HepG2 (cell line): Measurements from ENCODE around the gene CCDC73. TPM values are rescaled to one million over a fixed set of nuclear protein-coding genes. Genes with fewer than 3 reads are reported as not detected.

Experiments
- ATAC-seq: fragments of 200-7000 bp; cut with Tn5 transposase; 3 replicates; pipeline ENCODE4 v1.9.1; 2020; ENCODE audit warnings: mild to moderate bottlenecking, moderate library complexity
- BruUV-seq: library from RNA; stranded (reverse); fragments of 400-500 nt; replicated peaks from 2 replicates; lab custom pipeline; 2021; lab: Mats Ljungman, UMichigan
- CTCF ChIA-PET: fragments of 300-600 bp; formaldehyde crosslinking; extraction: SDS; loops from one replicate; lab custom pipeline; 2021; ENCODE audit warnings: low total read pairs, inconsistent platforms, low intra/inter-chr PET ratio; lab: Yijun Ruan, JAX
- POLR2A ChIA-PET: fragments of 350-600 bp; sonication (Branson Sonifier 250); formaldehyde crosslinking; loops from one replicate; lab custom pipeline; 2020; ENCODE audit warnings: antibody characterized with exemption, inconsistent platforms; lab: Yijun Ruan, JAX
- DNase-seq: peaks from one replicate; pipeline ENCODE4 v3.0.0-alpha.2; 2015; ENCODE audit warnings: low spot score
- FAIRE-seq: peaks from 3 replicates; lab custom pipeline; 2011; peaks lifted over from hg19 to GRCh38; lab: Jason Lieb, UNC
- H2AFZ ChIP-seq: one replicate; pipeline ENCODE4 v1.6.1; 2011; ENCODE audit warnings: low read length, inconsistent platforms
- H3K27ac ChIP-seq: fragments of 300-600 bp; 3 replicates; pipeline ENCODE4 v1.8.0; 2011; ENCODE audit warnings: mixed run types, mild to moderate bottlenecking, mixed read lengths, low read length, inconsistent platforms; ENCODE audit not compliant: insufficient read depth; ENCODE audit errors: extremely low read length
- H3K27me3 ChIP-seq, 2 experiments: fragments of 200-600 bp in 1 of 2; 2 replicates in 1 of 2; 3 replicates in 1 of 2; pipeline versions ENCODE4 v1.6.0 to v1.8.0; 2011; ENCODE audit warnings: low read length in 2 of 2, mild to moderate bottlenecking in 2 of 2, moderate library complexity in 2 of 2, inconsistent platforms in 1 of 2; ENCODE audit not compliant: insufficient read depth in 2 of 2, control insufficient read depth in 1 of 2
- H3K36me3 ChIP-seq, 2 experiments: fragments of 200-600 bp in 1 of 2; replicated peaks in 1 of 2; 2 replicates in 1 of 2; 3 replicates in 1 of 2; pipeline versions ENCODE4 v1.5.1 to v1.8.0; 2011; ENCODE audit warnings: low read length in 2 of 2, inconsistent platforms in 1 of 2; ENCODE audit not compliant: insufficient read depth in 2 of 2, control insufficient read depth in 1 of 2
- H3K4me1 ChIP-seq: 2 replicates; pipeline ENCODE4 v1.5.1; 2012; ENCODE audit warnings: low read length, inconsistent platforms; ENCODE audit not compliant: insufficient read depth
- H3K4me2 ChIP-seq: 2 replicates; pipeline ENCODE4 v1.6.0; 2011; ENCODE audit warnings: low read depth, low read length, inconsistent platforms
- H3K4me3 ChIP-seq, 3 experiments: fragments of 200-600 bp in 1 of 3; sonication (generic), shearing (Covaris generic) in 1 of 3; replicated peaks in 1 of 3; 2 replicates each; pipeline ENCODE4 v1.5.1; 2011 to 2016; ENCODE audit warnings: low read length in 3 of 3, inconsistent platforms in 2 of 3, low read depth in 2 of 3, mild to moderate bottlenecking in 2 of 3, control low read depth in 1 of 3, mixed read lengths in 1 of 3; ENCODE audit not compliant: insufficient read depth in 1 of 3
- H3K79me2 ChIP-seq: one replicate; pipeline ENCODE4 v1.6.1; 2011; ENCODE audit warnings: low read length, inconsistent platforms; ENCODE audit not compliant: insufficient read depth
- H3K9ac ChIP-seq: 2 replicates; pipeline ENCODE4 v1.6.0; 2011; ENCODE audit warnings: mild to moderate bottlenecking, low read depth, low read length, inconsistent platforms; ENCODE audit not compliant: insufficient read depth
- H3K9me3 ChIP-seq: 2 replicates; pipeline ENCODE4 v1.5.1; 2012; ENCODE audit warnings: mild to moderate bottlenecking, low read length
- H4K20me1 ChIP-seq: 2 replicates; pipeline ENCODE4 v1.6.0; 2011; ENCODE audit warnings: inconsistent platforms, mild to moderate bottlenecking, low read length, moderate library complexity; ENCODE audit not compliant: insufficient read depth
- CEBPB ChIP-seq: IDR thresholded peaks from 2 replicates; pipeline ENCODE4 v1.6.1; 2011; ENCODE audit warnings: low read depth, low read length, improper control_type of control experiment, borderline replicate concordance
- CHCHD3 ChIP-seq: sonication (generic); formaldehyde crosslinking; IDR thresholded peaks from 2 replicates; pipeline ENCODE4 v1.8.0; 2022; ENCODE audit warnings: mild to moderate bottlenecking, missing genetic modification reagents, moderate library complexity
- FIP1L1 ChIP-seq: fragments of 200-400 bp; formaldehyde crosslinking; IDR thresholded peaks from 2 replicates; pipeline ENCODE4 v1.6.1; 2018; ENCODE audit warnings: low read depth, mild to moderate bottlenecking, low read length, moderate library complexity, borderline replicate concordance; ENCODE audit not compliant: insufficient read depth
- IKZF1 ChIP-seq: fragments of 450-650 bp; IDR thresholded peaks from 2 replicates; pipeline ENCODE4 v1.7.1; 2016
- MNT ChIP-seq: fragments of 450-650 bp; IDR thresholded peaks from 2 replicates; pipeline ENCODE4 v1.6.1; 2016
- TBP ChIP-seq: sonication (generic); formaldehyde crosslinking; IDR thresholded peaks from 2 replicates; pipeline ENCODE4 v1.5.0; 2020; ENCODE audit warnings: missing genetic modification reagents
- ZNF609 ChIP-seq: sonication (generic); formaldehyde crosslinking; IDR thresholded peaks from 2 replicates; pipeline ENCODE4 v1.4.0; 2020; ENCODE audit warnings: mild to moderate bottlenecking, missing genetic modification reagents, borderline replicate concordance
- ZNF749 ChIP-seq: sonication (generic); formaldehyde crosslinking; IDR thresholded peaks from 2 replicates; pipeline ENCODE4 v1.8.0; 2022; ENCODE audit warnings: mild to moderate bottlenecking, missing genetic modification reagents, moderate library complexity, borderline replicate concordance
- WGBS: methylation state at CpG from one replicate; pipeline ENCODE4 v1.1.6; 2017; ENCODE audit warnings: low lambda C conversion rate; 5-methylcytosine and 5-hydroxymethylcytosine counted together
- in situ Hi-C: cut with HindIII; loops from 2 replicates; pipeline ENCODE4 v1.10.0; 2017; ENCODE audit warnings: low pct_unique_long_range_greater_than_20kb; ENCODE audit not compliant: extremely low pct_ligation_motif_present
- intact Hi-C: fragments of 100-400 bp; cut with micrococcal nuclease; formaldehyde crosslinking; loops from one replicate; pipeline ENCODE4 v1.10.0; 2022; ENCODE audit not compliant: unreplicated experiment
- polyA plus RNA-seq, 8 experiments: library from polyadenylated mRNA; depleted of rRNA in 3 of 8; stranded (reverse) in 7 of 8; unstranded in 1 of 8; fragments of >200 nt; fragmentation: Illumina TruSeq in 4 of 8; extraction: Trizol in 4 of 8; gene quantifications; 2 replicates each; pipeline versions ENCODE4 v1.2.1 to v1.2.3, GENCODE V29; 2011 to 2016; ENCODE audit warnings: low read depth in 4 of 8, missing spikeins in 1 of 8, mixed read lengths in 1 of 8; ENCODE audit not compliant: insufficient read depth in 1 of 8
- total RNA-seq, 5 experiments: library from RNA; depleted of rRNA; stranded (reverse); fragments of >200 nt; fragmentation: Illumina TruSeq; extraction: Trizol; gene quantifications; 2 replicates each; pipeline ENCODE4 v1.2.3, GENCODE V29; 2016; ENCODE audit warnings: low read depth in 1 of 5
- TF ChIP-seq, protein P1 (sequence below): sonication (generic); formaldehyde crosslinking; IDR thresholded peaks from 2 replicates; pipeline ENCODE4 v1.4.0; 2020; ENCODE audit warnings: mild to moderate bottlenecking, missing genetic modification reagents
- TF ChIP-seq, protein P2 (sequence below): sonication (generic); formaldehyde crosslinking; IDR thresholded peaks from 2 replicates; pipeline ENCODE4 v1.5.0; 2020; ENCODE audit warnings: mild to moderate bottlenecking, missing genetic modification reagents
- TF ChIP-seq, protein P3 (sequence below): sonication (generic); formaldehyde crosslinking; IDR thresholded peaks from 2 replicates; pipeline ENCODE4 v1.5.1; 2020; ENCODE audit warnings: missing genetic modification reagents, mild to moderate bottlenecking, borderline replicate concordance

The CCDC73 gene
- total and polyA plus RNA-seq, 2 of the 13 experiments (the other 11 are each of a cell fraction or from before 2014, with no cell fraction given), result 0.01 to 0.11 TPM

DNA sequence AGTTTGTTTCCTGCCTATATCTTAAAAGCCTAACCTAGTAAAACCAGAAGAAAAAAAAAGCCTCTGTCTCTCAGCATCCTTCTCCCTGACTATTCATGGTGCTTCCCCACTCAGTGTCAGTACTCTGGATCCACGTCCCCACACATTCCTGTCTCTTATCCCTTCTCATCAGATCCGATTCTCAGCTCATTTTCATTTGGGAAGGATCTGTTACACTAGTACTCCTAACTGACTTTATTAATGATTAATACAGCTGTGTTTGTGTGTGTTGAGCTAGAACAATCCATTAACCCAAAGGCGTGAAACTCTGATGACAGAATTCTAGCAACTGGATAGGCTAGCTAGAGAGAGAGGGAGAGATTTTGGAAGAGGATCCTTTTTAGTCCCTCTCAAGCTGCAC is 36.8 kb upstream of the CCDC73 start:
- no peak for DNase-seq
- no peak for ATAC-seq
- no peak for TF ChIP-seq TBP
- no peak for TF ChIP-seq FIP1L1
- TF ChIP-seq ZNF609 (CRISPR knock-in tag), result no peak
- TF ChIP-seq CEBPB, result no peak
- TF ChIP-seq, protein P1, sequence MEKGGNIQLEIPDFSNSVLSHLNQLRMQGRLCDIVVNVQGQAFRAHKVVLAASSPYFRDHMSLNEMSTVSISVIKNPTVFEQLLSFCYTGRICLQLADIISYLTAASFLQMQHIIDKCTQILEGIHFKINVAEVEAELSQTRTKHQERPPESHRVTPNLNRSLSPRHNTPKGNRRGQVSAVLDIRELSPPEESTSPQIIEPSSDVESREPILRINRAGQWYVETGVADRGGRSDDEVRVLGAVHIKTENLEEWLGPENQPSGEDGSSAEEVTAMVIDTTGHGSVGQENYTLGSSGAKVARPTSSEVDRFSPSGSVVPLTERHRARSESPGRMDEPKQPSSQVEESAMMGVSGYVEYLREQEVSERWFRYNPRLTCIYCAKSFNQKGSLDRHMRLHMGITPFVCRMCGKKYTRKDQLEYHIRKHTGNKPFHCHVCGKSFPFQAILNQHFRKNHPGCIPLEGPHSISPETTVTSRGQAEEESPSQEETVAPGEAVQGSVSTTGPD (CRISPR knock-in tag), result no peak
- TF ChIP-seq, protein P2, sequence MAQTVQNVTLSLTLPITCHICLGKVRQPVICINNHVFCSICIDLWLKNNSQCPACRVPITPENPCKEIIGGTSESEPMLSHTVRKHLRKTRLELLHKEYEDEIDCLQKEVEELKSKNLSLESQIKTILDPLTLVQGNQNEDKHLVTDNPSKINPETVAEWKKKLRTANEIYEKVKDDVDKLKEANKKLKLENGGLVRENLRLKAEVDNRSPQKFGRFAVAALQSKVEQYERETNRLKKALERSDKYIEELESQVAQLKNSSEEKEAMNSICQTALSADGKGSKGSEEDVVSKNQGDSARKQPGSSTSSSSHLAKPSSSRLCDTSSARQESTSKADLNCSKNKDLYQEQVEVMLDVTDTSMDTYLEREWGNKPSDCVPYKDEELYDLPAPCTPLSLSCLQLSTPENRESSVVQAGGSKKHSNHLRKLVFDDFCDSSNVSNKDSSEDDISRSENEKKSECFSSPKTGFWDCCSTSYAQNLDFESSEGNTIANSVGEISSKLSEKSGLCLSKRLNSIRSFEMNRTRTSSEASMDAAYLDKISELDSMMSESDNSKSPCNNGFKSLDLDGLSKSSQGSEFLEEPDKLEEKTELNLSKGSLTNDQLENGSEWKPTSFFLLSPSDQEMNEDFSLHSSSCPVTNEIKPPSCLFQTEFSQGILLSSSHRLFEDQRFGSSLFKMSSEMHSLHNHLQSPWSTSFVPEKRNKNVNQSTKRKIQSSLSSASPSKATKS (CRISPR knock-in tag), result no peak
- TF ChIP-seq IKZF1, result no peak
- no peak for TF ChIP-seq ZNF749 (CRISPR knock-in tag)
- TF ChIP-seq CHCHD3, result no peak
- no peak for TF ChIP-seq MNT
- TF ChIP-seq, protein P3, sequence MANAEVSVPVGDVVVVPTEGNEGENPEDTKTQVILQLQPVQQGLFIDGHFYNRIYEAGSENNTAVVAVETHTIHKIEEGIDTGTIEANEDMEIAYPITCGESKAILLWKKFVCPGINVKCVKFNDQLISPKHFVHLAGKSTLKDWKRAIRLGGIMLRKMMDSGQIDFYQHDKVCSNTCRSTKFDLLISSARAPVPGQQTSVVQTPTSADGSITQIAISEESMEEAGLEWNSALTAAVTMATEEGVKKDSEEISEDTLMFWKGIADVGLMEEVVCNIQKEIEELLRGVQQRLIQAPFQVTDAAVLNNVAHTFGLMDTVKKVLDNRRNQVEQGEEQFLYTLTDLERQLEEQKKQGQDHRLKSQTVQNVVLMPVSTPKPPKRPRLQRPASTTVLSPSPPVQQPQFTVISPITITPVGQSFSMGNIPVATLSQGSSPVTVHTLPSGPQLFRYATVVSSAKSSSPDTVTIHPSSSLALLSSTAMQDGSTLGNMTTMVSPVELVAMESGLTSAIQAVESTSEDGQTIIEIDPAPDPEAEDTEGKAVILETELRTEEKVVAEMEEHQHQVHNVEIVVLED (CRISPR knock-in tag), result no peak
- Histone ChIP-seq H3K27me3 (peaks cover 0 to 5% of the 10 kb centered on the region in 2 experiments; a peak in 1 of 5 replicates), H3K4me1 (peaks cover 10% of the 10 kb centered on the region), H3K4me3 (no peak overlapping the region), H3K9me3 (no peaks in the 10 kb centered on the region), H4K20me1 (no peaks in the 10 kb centered on the region), H2AFZ (no peak overlapping the region), H3K4me2 (no peak overlapping the region), H3K27ac (no peak overlapping the region), H3K9ac (no peak overlapping the region), H3K79me2 (no peaks in the 10 kb centered on the region), H3K36me3 (no peaks in the 10 kb centered on the region)
- WGBS, result 84% methylated on average over 3 of the region's 3 CpGs
- intact Hi-C loops, result no loop called here
- FAIRE-seq, result no peak
- in situ Hi-C loops, result no loop called here
- POLR2A ChIA-PET, result no interaction called here
- TSS peak; percentile 68 for BruUV-seq
- CTCF ChIA-PET, result no interaction called here
